Activated naive CD8-positive, alpha-beta T cell treated with anti-CD3 and anti-CD28 coated beads, Interleukin-2, amount 10 ng/mL, durations not matched to agents 7 days and 5 days (primary cell): ENCODE data around the gene TSPAN9. TPM values are rescaled to one million over a fixed set of nuclear protein-coding genes. Genes with fewer than 3 reads are reported as not detected.

Experiments used
- ATAC-seq: fragments of 150-1000 bp; cut with Tn5 transposase; one replicate; pipeline ENCODE4 v1.10.0; 2021; ENCODE audit warnings: low read depth, moderate library complexity
- POLR2A ChIA-PET: fragments of 350-600 bp; sonication (Branson Sonifier 250); formaldehyde crosslinking; loops from one replicate; lab custom pipeline; 2021; ENCODE audit warnings: antibody characterized with exemption; lab: Charles Lee
- DNase-seq: peaks from one replicate; pipeline ENCODE4 v3.0.0; 2021
- H3K27ac Mint-ChIP-seq: one replicate; pipeline ENCODE4 v1.8.0; 2022; ENCODE audit warnings: mild to moderate bottlenecking, mixed read lengths
- H3K27me3 Mint-ChIP-seq: one replicate; pipeline ENCODE4 v1.8.0; 2022; ENCODE audit warnings: mild to moderate bottlenecking, moderate library complexity, mixed read lengths
- H3K36me3 Mint-ChIP-seq: one replicate; pipeline ENCODE4 v1.8.0; 2021; ENCODE audit warnings: mild to moderate bottlenecking, mixed read lengths
- H3K4me1 Mint-ChIP-seq: one replicate; pipeline ENCODE4 v1.8.0; 2021; ENCODE audit warnings: mixed read lengths
- H3K4me3 Mint-ChIP-seq: one replicate; pipeline ENCODE4 v1.8.0; 2022; ENCODE audit warnings: mild to moderate bottlenecking, moderate library complexity, mixed read lengths
- H3K9me3 Mint-ChIP-seq: one replicate; pipeline ENCODE4 v1.8.0; 2021; ENCODE audit warnings: mixed read lengths
- total RNA-seq, 2 experiments: library from RNA; stranded (reverse); gene quantifications; one replicate each; pipeline ENCODE4 v1.2.3, GENCODE V29; 2021

The TSPAN9 gene
- total RNA-seq, 2 experiments from 2014 or later = 0.42 to 0.60 TPM

DNA sequence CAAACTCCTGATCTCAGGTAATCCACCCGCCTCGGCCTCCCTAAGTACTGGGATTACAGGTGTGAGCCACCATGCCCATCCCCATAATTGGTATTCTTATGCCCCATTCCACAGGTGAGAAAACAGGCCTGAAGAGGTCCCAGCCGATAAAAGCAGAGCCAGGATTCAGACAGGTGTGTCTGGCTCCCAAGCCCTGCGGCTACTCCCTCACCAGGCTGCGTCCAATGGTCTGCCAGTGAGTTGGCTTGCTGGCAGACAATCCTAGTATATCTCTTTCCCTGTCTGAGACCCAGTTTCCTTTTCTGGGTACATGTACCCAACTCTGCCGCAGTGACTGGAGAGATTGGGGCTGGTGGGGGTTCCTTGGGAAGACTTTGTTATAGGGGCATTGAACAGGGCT is 1.9 kb upstream of the TSPAN9 start:
- Mint-ChIP-seq H3K36me3 (no peaks in the 10 kb centered on the region), H3K9me3 (no peaks in the 10 kb centered on the region), H3K4me1 (no peaks in the 10 kb centered on the region), H3K4me3 (peak overlapping the region; percentile 52), H3K27me3 (peaks cover 26% of the 10 kb centered on the region), H3K27ac (no peak overlapping the region)
- DNase-seq (no peak), ATAC-seq (no peak)
- POLR2A ChIA-PET = no interaction called here

DNA sequence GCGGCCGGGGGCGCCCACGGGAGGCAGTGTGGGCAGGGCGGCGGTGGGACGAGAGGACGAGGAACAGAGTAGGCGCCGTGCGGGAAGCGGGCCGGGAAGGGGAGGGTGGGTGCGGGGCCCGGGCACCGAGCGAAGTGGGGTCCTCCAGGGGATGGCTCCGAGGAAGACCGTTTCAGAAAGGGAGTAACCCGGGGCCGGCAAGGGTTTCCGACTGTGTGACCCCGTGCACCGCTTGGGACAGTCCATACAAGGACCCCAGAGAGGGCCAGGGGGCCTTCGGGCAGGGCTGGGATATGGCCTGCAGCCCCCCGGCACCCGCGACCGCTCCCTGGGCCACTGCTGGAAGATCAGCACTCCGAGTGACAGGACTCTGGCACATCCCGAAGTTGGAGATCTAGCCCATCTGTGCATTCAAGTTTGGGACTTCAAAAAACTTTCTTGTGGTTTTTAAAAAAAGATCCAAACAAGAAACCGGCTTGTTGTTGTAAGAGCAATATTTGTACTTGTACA is 448 bp downstream of the TSPAN9 start:
- Mint-ChIP-seq H3K36me3 (no peaks in the 10 kb centered on the region), H3K4me1 (no peaks in the 10 kb centered on the region), H3K4me3 (peak overlapping the region; percentile 44), H3K27ac (no peak overlapping the region), H3K9me3 (no peaks in the 10 kb centered on the region), H3K27me3 (peaks cover 26% of the 10 kb centered on the region)
- POLR2A ChIA-PET = no interaction called here
- DNase-seq (peak; percentile 33), ATAC-seq (peak; percentile 9)

DNA sequence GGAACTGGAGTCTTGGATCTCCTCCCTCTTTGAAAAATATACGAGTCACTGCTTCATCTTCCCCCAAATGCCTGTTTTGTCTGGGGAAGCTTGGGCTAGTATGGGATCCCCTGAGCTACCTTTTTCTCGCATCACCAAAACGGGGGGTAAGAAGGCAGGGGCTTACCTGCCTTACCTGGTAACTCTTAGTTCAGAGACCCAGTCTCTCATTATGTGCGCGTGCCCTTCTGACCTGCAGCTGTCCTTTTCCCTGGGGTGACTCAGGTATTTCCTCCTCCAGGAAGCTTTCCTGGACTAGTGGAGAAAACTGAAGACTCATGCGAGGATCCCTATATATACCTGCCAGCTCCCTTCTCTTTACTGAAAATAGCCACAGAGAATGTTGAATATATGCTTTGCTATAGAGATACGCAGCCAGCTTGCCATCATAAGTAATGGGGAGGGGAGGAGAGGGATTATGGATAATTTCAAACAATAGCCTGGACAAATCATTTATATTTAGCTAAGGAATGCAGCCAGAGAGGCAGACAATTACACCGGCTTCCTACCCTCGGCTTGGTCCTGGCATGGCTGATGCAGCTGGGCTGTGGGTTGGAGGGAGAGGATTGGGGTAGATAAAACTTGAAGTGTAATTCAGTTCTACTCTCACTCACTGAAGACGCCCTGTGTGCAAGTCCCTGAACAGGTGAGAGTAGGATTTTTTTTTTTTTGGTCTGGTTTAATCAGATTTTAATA is 1.1 kb downstream of the TSPAN9 start:
- no peak overlapping the region for H3K27ac Mint-ChIP-seq
- no peak for DNase-seq
- POLR2A ChIA-PET = interaction anchor here (0.7 kb wide), 1 partner anchor 10 kb away, joined by 3 read pairs; no protein-coding TSS in a partner anchor

GRCh38 chr12:3081091-3081490 is 3.9 kb downstream of the TSPAN9 start:
- H3K36me3 Mint-ChIP-seq = no peaks in the 10 kb centered on the region
- H3K4me3 Mint-ChIP-seq = no peak overlapping the region
- no peaks in the 10 kb centered on the region for H3K4me1 Mint-ChIP-seq
- POLR2A ChIA-PET = no interaction called here
- DNase-seq (no peak), ATAC-seq (no peak)
- H3K27ac Mint-ChIP-seq = no peak overlapping the region
- H3K9me3 Mint-ChIP-seq = no peaks in the 10 kb centered on the region
- H3K27me3 Mint-ChIP-seq = peaks cover 19% of the 10 kb centered on the region

More for the DNA sequence above, 1.1 kb downstream of the TSPAN9 start:
- H3K9me3 Mint-ChIP-seq = no peaks in the 10 kb centered on the region
- H3K4me3 Mint-ChIP-seq = peak overlapping the region; percentile 44
- ATAC-seq = no peak
- no peaks in the 10 kb centered on the region for H3K36me3 Mint-ChIP-seq
- peaks cover 26% of the 10 kb centered on the region for H3K27me3 Mint-ChIP-seq
- H3K4me1 Mint-ChIP-seq = no peaks in the 10 kb centered on the region

GRCh38 chr12:3081886-3082285 is 4.7 kb downstream of the TSPAN9 start:
- DNase-seq (no peak), ATAC-seq (no peak)
- H3K9me3 Mint-ChIP-seq = no peaks in the 10 kb centered on the region
- H3K27me3 Mint-ChIP-seq = peaks cover 18% of the 10 kb centered on the region
- no peaks in the 10 kb centered on the region for H3K36me3 Mint-ChIP-seq
- no peak overlapping the region for H3K27ac Mint-ChIP-seq
- no peaks in the 10 kb centered on the region for H3K4me1 Mint-ChIP-seq
- POLR2A ChIA-PET = no interaction called here
- no peak overlapping the region for H3K4me3 Mint-ChIP-seq

DNA sequence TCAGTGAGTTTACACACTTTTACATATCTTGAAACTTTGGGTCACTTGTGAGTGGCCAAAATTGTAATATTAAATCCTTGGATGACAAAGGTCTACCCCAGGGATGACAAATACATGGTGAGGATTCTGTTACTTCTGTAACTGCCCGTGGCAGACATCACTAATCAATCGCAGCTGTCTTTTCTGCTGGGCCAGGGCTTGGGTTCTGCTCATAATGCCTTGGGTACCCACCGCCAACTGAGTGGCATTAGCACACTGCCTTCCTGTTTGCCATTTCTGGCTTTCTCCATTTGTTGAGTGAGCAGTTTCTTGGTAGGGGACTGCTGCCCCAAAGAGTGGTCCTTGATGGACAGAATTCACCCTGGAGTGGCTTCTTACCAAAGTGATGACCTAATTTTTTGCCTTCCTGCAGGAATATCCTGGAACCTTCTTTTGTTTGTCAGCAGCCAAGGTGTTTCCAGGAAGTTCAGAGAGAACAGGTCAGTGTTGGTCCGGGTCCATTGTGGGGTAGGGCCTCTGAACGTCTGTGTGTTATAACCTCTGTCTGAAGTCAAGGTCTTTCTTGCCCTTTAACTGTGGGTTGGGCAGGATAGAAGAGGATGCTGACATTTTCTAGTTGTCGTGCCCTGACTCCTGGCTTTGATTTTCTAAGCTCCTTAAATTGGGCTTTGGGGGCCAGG is 6.2 kb downstream of the TSPAN9 start:
- Mint-ChIP-seq H3K4me1 (no peaks in the 10 kb centered on the region), H3K36me3 (no peaks in the 10 kb centered on the region), H3K27ac (no peak overlapping the region), H3K27me3 (peaks cover 11% of the 10 kb centered on the region), H3K4me3 (no peak overlapping the region), H3K9me3 (no peaks in the 10 kb centered on the region)
- ATAC-seq (no peak), DNase-seq (no peak)
- POLR2A ChIA-PET = no interaction called here

DNA sequence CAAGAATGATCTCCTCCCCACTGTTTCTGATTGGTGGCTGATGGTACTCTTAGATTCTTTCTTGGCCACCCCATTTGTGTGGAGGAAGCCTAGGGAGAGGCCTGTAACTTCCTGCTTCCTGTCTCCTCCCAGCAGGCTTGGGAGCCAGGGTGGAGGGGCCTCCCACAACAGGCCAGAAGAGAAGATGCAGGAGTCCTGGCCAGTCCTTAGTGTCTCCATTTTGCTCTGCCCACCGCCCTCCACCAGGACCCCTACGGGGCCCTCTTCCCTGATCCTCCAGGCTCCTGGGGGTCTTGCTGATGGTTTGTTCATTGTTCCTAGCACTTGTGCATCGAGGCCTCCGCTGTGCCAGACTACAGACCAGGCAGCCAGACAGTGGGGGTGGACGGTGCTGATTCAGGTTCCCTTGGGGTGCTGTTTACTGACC is 6.8 kb downstream of the TSPAN9 start:
- no peak for DNase-seq
- H3K27ac Mint-ChIP-seq = no peak overlapping the region
- POLR2A ChIA-PET = no interaction called here
- H3K36me3 Mint-ChIP-seq = no peaks in the 10 kb centered on the region
- H3K4me1 Mint-ChIP-seq = no peaks in the 10 kb centered on the region
- H3K9me3 Mint-ChIP-seq = no peaks in the 10 kb centered on the region
- ATAC-seq = no peak
- H3K27me3 Mint-ChIP-seq = peaks cover 7% of the 10 kb centered on the region
- H3K4me3 Mint-ChIP-seq = no peak overlapping the region

DNA sequence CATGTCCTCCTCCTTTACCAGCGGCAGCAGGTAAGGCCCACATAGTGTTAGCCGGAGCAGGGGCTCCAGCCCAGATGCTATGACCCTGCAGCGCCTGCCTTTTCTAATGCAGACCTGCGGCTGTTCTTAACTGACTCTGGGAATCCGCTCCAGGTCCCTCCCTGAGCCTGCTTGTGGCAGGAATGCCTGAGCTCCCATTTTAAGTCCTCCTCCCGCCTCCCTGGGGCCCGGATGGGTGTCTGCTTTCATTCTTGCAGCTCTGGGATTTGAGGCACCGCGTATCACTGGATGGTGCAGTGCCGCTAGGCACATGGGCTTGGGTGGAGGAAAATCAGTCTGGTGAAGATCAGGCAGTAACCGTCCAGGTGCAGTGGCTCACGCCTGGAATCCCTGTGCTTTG is 7.6 kb downstream of the TSPAN9 start:
- no peak for DNase-seq
- no peak for ATAC-seq
- H3K4me1 Mint-ChIP-seq = no peaks in the 10 kb centered on the region
- POLR2A ChIA-PET = no interaction called here
- no peaks in the 10 kb centered on the region for H3K36me3 Mint-ChIP-seq
- H3K27ac Mint-ChIP-seq = no peak overlapping the region
- peaks cover 3% of the 10 kb centered on the region for H3K27me3 Mint-ChIP-seq
- no peak overlapping the region for H3K4me3 Mint-ChIP-seq
- no peaks in the 10 kb centered on the region for H3K9me3 Mint-ChIP-seq

DNA sequence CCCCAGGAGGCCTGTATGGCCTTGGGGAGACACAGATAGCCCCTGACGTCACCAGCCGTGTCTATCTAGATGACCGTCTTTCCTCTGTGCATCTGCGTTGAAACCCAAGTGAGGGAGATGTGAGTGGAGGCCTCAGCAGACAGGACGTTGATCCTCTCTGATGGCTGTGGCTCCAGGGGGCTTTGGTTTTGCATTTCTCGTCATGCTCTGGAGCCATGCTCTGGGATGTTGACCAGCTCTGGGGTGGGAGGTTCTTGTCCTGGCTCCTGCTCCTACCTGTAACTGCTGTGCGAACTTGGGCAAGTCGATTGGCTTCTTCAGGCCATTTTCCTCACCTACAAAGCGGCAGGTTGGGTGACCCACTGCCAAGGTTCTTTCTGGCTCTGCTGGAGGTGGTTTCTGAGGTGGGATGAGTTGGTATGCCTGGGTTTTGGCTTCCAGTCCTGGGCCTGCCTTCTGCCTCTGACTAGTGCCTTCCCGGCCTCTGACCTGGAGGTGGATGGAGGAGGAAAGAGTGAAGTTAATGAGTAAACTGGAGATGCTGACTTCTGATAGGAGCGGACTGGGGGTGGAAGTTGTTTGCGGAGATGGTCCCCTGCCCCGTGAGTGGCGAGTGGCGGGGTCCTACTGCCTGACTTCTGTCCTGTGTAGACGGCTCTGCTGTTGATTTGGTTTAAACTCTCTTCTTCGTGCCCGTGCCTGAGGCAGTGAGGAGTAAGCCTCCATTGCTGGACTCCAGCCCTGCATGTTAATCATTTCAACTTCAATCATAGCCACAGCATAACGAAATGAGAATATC is 8.4 kb downstream of the TSPAN9 start:
- Mint-ChIP-seq H3K27ac (no peak overlapping the region), H3K27me3 (no peaks in the 10 kb centered on the region), H3K4me1 (no peaks in the 10 kb centered on the region), H3K9me3 (no peaks in the 10 kb centered on the region), H3K4me3 (no peak overlapping the region), H3K36me3 (no peaks in the 10 kb centered on the region)
- ATAC-seq = no peak
- no peak for DNase-seq
- POLR2A ChIA-PET = no interaction called here

DNA sequence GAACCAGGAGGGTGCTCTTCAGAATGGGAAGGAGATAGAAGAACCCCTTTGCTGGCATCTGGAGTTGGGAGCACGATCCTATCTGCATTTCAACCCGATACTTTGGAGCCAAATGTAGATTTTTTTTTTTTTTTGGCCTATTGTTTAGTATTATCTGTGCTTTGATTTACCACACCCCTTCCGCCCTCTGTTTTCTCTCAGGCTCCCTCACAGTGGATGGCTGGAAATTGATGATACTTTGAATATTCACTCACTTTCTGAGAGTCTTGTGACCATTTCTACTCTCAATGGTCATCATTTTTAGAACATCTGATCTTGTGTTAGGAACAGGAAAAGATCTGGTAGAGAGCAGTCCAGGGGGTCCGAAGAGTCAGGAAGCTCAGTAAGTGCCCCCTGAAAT is 9.0 kb downstream of the TSPAN9 start:
- no peaks in the 10 kb centered on the region for H3K9me3 Mint-ChIP-seq
- no peaks in the 10 kb centered on the region for H3K27me3 Mint-ChIP-seq
- no peaks in the 10 kb centered on the region for H3K4me1 Mint-ChIP-seq
- POLR2A ChIA-PET = no interaction called here
- no peaks in the 10 kb centered on the region for H3K36me3 Mint-ChIP-seq
- DNase-seq (no peak), ATAC-seq (no peak)
- H3K27ac Mint-ChIP-seq = no peak overlapping the region
- H3K4me3 Mint-ChIP-seq = no peak overlapping the region

DNA sequence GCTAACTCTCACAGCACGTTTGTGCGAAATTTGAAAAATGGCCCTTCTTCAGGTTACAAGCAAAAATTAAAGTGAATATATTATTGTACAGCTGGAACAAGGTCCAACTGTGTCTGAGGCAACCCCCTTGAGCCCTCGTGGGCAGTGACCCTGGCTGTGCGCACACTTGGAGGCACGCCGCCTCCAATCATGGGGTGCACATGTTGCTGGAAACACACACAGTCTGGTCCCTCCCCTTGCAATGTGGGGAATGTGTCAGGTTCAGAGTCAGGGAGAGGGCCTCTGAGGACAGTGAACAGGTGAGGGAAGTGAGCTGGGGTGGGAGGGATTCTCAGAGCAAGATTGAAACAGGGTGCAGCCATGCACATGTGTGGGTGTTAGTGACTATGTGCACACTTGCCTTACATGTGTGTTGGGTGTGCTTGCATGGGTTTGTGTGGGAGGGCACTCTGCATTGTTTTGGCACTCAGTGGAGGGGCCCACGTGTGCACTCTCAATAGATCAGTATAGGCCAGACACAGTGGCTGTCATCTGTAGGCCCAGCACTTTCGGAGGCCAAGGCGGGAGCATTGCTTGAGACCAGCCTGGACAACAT is 9.6 kb downstream of the TSPAN9 start:
- POLR2A ChIA-PET = interaction anchor here (0.8 kb wide), 1 partner anchor 188 kb away, joined by 4 read pairs; no protein-coding TSS in a partner anchor
- Mint-ChIP-seq H3K9me3 (no peaks in the 10 kb centered on the region), H3K36me3 (no peaks in the 10 kb centered on the region), H3K4me1 (no peaks in the 10 kb centered on the region), H3K4me3 (no peak overlapping the region), H3K27ac (no peak overlapping the region), H3K27me3 (no peaks in the 10 kb centered on the region)
- no peak for ATAC-seq
- DNase-seq = no peak

DNA sequence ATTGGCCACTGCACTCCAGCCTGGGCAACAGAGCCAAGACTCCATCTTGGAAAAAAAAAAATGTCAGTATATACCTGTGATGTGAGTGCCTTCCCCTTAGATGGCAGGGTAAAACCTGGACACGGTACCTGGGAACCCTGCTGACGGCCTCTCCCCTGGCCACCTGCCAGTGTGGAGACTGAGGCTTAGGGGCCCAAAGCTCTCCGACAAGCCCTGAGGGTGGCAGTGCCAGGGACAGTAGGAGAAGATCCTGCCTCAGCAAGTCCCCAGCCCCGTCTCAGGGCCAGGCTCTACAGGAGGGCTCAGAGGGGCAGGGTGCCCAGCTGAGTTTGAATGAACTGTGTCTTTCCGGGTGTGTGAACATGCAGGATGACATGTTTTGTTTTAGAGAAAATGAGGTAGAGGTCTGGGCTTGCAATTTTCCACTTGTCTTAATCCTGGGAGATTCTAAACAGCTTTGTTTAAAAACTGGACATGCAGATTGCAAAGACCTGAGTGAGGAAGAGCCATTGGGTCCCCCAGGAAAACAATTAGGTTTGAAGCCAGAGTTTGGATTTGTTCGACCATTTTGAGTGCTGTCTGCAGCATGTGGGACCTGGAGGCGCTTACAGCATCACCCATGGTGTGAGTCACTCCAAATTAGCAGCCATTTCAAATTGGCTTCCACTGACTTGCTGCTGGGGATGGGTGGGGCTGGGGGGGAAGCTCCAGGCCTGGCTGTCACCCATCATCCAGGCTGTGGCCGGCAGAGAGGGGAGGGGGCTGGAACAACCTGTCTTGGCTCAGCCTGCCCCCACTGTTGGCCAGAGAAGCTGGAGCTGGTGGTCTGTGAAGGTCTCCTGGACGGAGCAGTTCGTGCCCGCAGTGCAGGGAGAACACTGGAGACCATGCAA is 10.8 kb downstream of the TSPAN9 start:
- no peaks in the 10 kb centered on the region for H3K4me1 Mint-ChIP-seq
- H3K36me3 Mint-ChIP-seq = no peaks in the 10 kb centered on the region
- no peak overlapping the region for H3K27ac Mint-ChIP-seq
- DNase-seq (no peak), ATAC-seq (no peak)
- H3K9me3 Mint-ChIP-seq = no peaks in the 10 kb centered on the region
- H3K27me3 Mint-ChIP-seq = no peaks in the 10 kb centered on the region
- POLR2A ChIA-PET = interaction anchor here (0.5 to 0.8 kb wide), 2 partner anchors 9 to 187 kb away, joined by 3 to 4 read pairs; no protein-coding TSS in a partner anchor
- H3K4me3 Mint-ChIP-seq = no peak overlapping the region
